ENCODE data around the gene PLXNA4.

The PLXNA4 gene

DNA sequence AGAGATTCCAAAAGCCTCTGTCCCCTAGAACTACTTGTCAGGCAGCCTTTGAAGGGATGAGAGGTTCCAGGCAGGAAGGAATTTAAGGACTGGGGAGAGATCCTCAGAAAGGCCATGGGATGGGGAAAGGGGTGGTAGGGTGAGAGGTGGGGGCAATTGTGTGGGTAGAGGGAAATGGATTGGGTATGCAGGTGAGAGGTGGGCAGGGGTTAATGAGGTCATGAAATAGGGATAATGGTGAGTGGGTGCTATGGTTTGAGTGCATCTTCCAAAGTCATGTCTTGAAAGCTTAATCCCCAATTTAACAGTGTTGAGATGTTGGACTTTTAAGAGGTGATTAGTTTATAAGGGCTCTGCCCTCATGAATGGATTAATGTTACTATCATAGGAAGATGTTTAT, 383.5 kb downstream of the PLXNA4 start:
- no peaks in the 10 kb centered on the region for H3K9me3 ChIP-seq (ENCODE audit: insufficient read depth, low read length)
- no peaks in the 10 kb centered on the region for H3K9me2 ChIP-seq (replicated peaks; ENCODE audit: insufficient read depth, low read length)
- H3K79me2 ChIP-seq (ENCODE audit: insufficient read depth, low read length): no peaks in the 10 kb centered on the region
- no peak overlapping the region for H3K27ac ChIP-seq (ENCODE audit: low read depth, low read length)
- H3K9ac ChIP-seq (ENCODE audit: low read length): no peak overlapping the region
- H2AFZ ChIP-seq (ENCODE audit: low read depth, low read length, severe bottlenecking): no peak overlapping the region
- TF ChIP-seq, protein P1, sequence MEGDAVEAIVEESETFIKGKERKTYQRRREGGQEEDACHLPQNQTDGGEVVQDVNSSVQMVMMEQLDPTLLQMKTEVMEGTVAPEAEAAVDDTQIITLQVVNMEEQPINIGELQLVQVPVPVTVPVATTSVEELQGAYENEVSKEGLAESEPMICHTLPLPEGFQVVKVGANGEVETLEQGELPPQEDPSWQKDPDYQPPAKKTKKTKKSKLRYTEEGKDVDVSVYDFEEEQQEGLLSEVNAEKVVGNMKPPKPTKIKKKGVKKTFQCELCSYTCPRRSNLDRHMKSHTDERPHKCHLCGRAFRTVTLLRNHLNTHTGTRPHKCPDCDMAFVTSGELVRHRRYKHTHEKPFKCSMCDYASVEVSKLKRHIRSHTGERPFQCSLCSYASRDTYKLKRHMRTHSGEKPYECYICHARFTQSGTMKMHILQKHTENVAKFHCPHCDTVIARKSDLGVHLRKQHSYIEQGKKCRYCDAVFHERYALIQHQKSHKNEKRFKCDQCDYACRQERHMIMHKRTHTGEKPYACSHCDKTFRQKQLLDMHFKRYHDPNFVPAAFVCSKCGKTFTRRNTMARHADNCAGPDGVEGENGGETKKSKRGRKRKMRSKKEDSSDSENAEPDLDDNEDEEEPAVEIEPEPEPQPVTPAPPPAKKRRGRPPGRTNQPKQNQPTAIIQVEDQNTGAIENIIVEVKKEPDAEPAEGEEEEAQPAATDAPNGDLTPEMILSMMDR (IDR thresholded peaks at IDR 0.05; ENCODE audit: insufficient read depth, low read length, poor library complexity, severe bottlenecking): no peak
- TF ChIP-seq EZH2phosphoT487 (conservative IDR thresholded peaks at IDR 0.05; ENCODE audit: low read length): no peak
- H3K27me3 ChIP-seq (ENCODE audit: low read length): no peaks in the 10 kb centered on the region
- H3K4me3 ChIP-seq (ENCODE audit: insufficient read depth, low read length, poor library complexity, severe bottlenecking): no peak overlapping the region
- no peaks in the 10 kb centered on the region for H3F3A ChIP-seq (ENCODE audit: insufficient read depth)
- H4K20me1 ChIP-seq (ENCODE audit: low read depth, low read length): no peaks in the 10 kb centered on the region
- H3K4me2 ChIP-seq (ENCODE audit: low read depth, low read length, poor library complexity, severe bottlenecking): no peak overlapping the region
- H3K36me3 ChIP-seq (ENCODE audit: low read length): no peaks in the 10 kb centered on the region

DNA sequence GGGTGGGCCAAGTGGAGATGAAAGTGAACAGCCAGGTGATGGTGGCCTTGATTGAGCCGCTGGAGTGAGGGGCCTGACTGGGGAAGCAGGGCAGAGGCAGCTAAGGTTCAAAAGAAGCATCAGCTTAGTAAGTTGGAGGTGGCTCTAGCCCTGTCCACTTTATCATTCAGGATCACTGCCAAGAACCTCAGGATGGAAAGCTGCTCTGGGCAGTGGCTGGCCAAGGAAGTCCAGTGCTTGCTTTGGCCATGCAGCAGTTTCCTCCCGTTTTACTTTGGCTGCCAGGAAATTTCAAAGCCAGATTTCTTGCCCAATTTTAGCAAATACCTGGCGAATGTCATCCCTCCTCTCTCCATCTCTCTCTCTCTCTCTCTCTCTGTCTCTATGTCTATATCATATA, 384.9 kb downstream of the PLXNA4 start:
- H2AFZ ChIP-seq (ENCODE audit: low read depth, low read length, severe bottlenecking): no peak overlapping the region
- no peaks in the 10 kb centered on the region for H3K79me2 ChIP-seq (ENCODE audit: insufficient read depth, low read length)
- H3K27me3 ChIP-seq (ENCODE audit: low read length): no peaks in the 10 kb centered on the region
- no peak overlapping the region for H3K4me3 ChIP-seq (ENCODE audit: insufficient read depth, low read length, poor library complexity, severe bottlenecking)
- H3K9ac ChIP-seq (ENCODE audit: low read length): no peak overlapping the region
- H3K9me2 ChIP-seq (replicated peaks; ENCODE audit: insufficient read depth, low read length): no peaks in the 10 kb centered on the region
- no peak overlapping the region for H3K27ac ChIP-seq (ENCODE audit: low read depth, low read length)
- no peak overlapping the region for H3K4me2 ChIP-seq (ENCODE audit: low read depth, low read length, poor library complexity, severe bottlenecking)
- H4K20me1 ChIP-seq (ENCODE audit: low read depth, low read length): no peaks in the 10 kb centered on the region
- peaks cover 9% of the 10 kb centered on the region; the same call in 1 of the 2 replicates for H3K9me3 ChIP-seq (ENCODE audit: insufficient read depth, low read length)
- TF ChIP-seq, protein P1 (IDR thresholded peaks at IDR 0.05; ENCODE audit: insufficient read depth, low read length, poor library complexity, severe bottlenecking): no peak
- TF ChIP-seq EZH2phosphoT487 (conservative IDR thresholded peaks at IDR 0.05; ENCODE audit: low read length): no peak
- no peaks in the 10 kb centered on the region for H3K36me3 ChIP-seq (ENCODE audit: low read length)
- H3F3A ChIP-seq (ENCODE audit: insufficient read depth): no peaks in the 10 kb centered on the region

- no peak overlapping the region for H3K4me2 ChIP-seq (ENCODE audit: low read depth, low read length, poor library complexity, severe bottlenecking)
- TF ChIP-seq, protein P1 (IDR thresholded peaks at IDR 0.05; ENCODE audit: insufficient read depth, low read length, poor library complexity, severe bottlenecking): no peak
- no peak for TF ChIP-seq EZH2phosphoT487 (conservative IDR thresholded peaks at IDR 0.05; ENCODE audit: low read length)
- H3K79me2 ChIP-seq (ENCODE audit: insufficient read depth, low read length): no peaks in the 10 kb centered on the region
- no peaks in the 10 kb centered on the region for H4K20me1 ChIP-seq (ENCODE audit: low read depth, low read length)
- H3K9ac ChIP-seq (ENCODE audit: low read length): no peak overlapping the region
- H3K36me3 ChIP-seq (ENCODE audit: low read length): no peaks in the 10 kb centered on the region
- no peak overlapping the region for H3K4me3 ChIP-seq (ENCODE audit: insufficient read depth, low read length, poor library complexity, severe bottlenecking)
- no peak overlapping the region for H2AFZ ChIP-seq (ENCODE audit: low read depth, low read length, severe bottlenecking)
- no peaks in the 10 kb centered on the region for H3F3A ChIP-seq (ENCODE audit: insufficient read depth)
- H3K27ac ChIP-seq (ENCODE audit: low read depth, low read length): no peak overlapping the region
- no peaks in the 10 kb centered on the region for H3K9me2 ChIP-seq (replicated peaks; ENCODE audit: insufficient read depth, low read length)
- peaks cover 9% of the 10 kb centered on the region; the same call in 1 of the 2 replicates for H3K9me3 ChIP-seq (ENCODE audit: insufficient read depth, low read length)
- no peaks in the 10 kb centered on the region for H3K27me3 ChIP-seq (ENCODE audit: low read length)
Measured at GRCh38 chr7:132190683-132191082, 385.6 kb downstream of the PLXNA4 start.
